Esophagus squamous epithelium (tissue), 4 donors: ENCODE measurements around the gene CASK.

ENCODE experiments used
- CTCF ChIP-seq, 6 experiments: fragments of 450-650 bp in 4 of 6; fragments of 200-600 bp in 2 of 6; sonication (generic) in 2 of 6; IDR thresholded peaks; one replicate each; pipeline ENCODE4 v1.5.1; 2016 to 2019; ENCODE audit warnings: antibody characterized with exemption in 6 of 6, mild to moderate bottlenecking in 4 of 6, moderate library complexity in 4 of 6
- POLR2A ChIP-seq, 4 donors: fragments of 450-650 bp; IDR thresholded peaks; one replicate each; pipeline ENCODE4 v1.6.1; 2017; ENCODE audit warnings: antibody characterized with exemption in 4 of 4, mild to moderate bottlenecking in 4 of 4, moderate library complexity in 3 of 4

- TF ChIP-seq CTCF (IDR thresholded peaks at IDR 0.05) = no peak
- TF ChIP-seq POLR2A (IDR thresholded peaks at IDR 0.05) = no peak
Observed at GRCh38 chrX:41917517-41917916, 5.8 kb downstream of the CASK start.
